SU-DHL-6 (cell line): Measurements from ENCODE around the gene ZFR2.

Experiments
- CTCF ChIP-seq: fragments of 200-600 bp; sonication (generic); IDR thresholded peaks from one replicate; pipeline ENCODE4 v1.5.1; 2017; ENCODE audit warnings: antibody characterized with exemption, mild to moderate bottlenecking, low read length, moderate library complexity; ENCODE audit not compliant: insufficient read depth, poor library complexity, severe bottlenecking
- EZH2phosphoT487 ChIP-seq: fragments of 200-600 bp; sonication (generic), shearing (Covaris generic); conservative IDR thresholded peaks from 2 replicates; pipeline ENCODE4 v1.6.1; 2018; ENCODE audit warnings: mild to moderate bottlenecking, antibody characterized with exemption, low read length, moderate library complexity, mixed read lengths

- no peak for TF ChIP-seq CTCF
- no peak for TF ChIP-seq EZH2phosphoT487
Observed at GRCh38 chr19:3762130-3762473, 106.7 kb downstream of the ZFR2 start.
